ENCODE results near the gene MEDAG. TPM values are rescaled to one million over a fixed set of nuclear protein-coding genes. Genes with fewer than 3 reads are reported as not detected.

The MEDAG gene
- total RNA-seq, 2 experiments from 2014 or later, result not detected

GRCh38 chr13:30864433-30865122, 41.5 kb upstream of the MEDAG start:
- no peaks in the 10 kb centered on the region for H3K36me3 Mint-ChIP-seq (ENCODE audit: low read depth)
- ChIA-PET CTCF (interaction anchor here (1.1 to 3.7 kb wide), 11 partner anchors 9 to 196 kb away, joined by 3 to 40 read pairs (median 11); no protein-coding TSS in a partner anchor), POLR2A (interaction anchor here (0.6 kb wide), 1 partner anchor 76 kb away, joined by 3 read pairs; no protein-coding TSS in a partner anchor)
- no peaks in the 10 kb centered on the region for H3K9me3 Mint-ChIP-seq
- no peak for DNase-seq
- H3K4me1 Mint-ChIP-seq (ENCODE audit: low read depth), result peaks cover 3% of the 10 kb centered on the region
- H3K27me3 Mint-ChIP-seq, result peaks cover 9% of the 10 kb centered on the region
- intact Hi-C loops (cut with micrococcal nuclease), result loop anchor here (5.0 kb wide), 1 partner anchor 47 kb away; no protein-coding TSS in a partner anchor
- no peak overlapping the region for H3K4me3 Mint-ChIP-seq
- no peak overlapping the region for H3K27ac Mint-ChIP-seq
- ATAC-seq, result no peak
- TF ChIP-seq, protein P1, sequence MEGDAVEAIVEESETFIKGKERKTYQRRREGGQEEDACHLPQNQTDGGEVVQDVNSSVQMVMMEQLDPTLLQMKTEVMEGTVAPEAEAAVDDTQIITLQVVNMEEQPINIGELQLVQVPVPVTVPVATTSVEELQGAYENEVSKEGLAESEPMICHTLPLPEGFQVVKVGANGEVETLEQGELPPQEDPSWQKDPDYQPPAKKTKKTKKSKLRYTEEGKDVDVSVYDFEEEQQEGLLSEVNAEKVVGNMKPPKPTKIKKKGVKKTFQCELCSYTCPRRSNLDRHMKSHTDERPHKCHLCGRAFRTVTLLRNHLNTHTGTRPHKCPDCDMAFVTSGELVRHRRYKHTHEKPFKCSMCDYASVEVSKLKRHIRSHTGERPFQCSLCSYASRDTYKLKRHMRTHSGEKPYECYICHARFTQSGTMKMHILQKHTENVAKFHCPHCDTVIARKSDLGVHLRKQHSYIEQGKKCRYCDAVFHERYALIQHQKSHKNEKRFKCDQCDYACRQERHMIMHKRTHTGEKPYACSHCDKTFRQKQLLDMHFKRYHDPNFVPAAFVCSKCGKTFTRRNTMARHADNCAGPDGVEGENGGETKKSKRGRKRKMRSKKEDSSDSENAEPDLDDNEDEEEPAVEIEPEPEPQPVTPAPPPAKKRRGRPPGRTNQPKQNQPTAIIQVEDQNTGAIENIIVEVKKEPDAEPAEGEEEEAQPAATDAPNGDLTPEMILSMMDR (IDR thresholded peaks at IDR 0.05), result no peak

GRCh38 chr13:30865123-30866049, 40.7 kb upstream of the MEDAG start:
- Mint-ChIP-seq H3K4me3 (no peak overlapping the region), H3K9me3 (no peaks in the 10 kb centered on the region), H3K27ac (no peak overlapping the region), H3K4me1 (ENCODE audit: low read depth) (peaks cover 3% of the 10 kb centered on the region), H3K36me3 (ENCODE audit: low read depth) (no peaks in the 10 kb centered on the region), H3K27me3 (peaks cover 11% of the 10 kb centered on the region)
- ATAC-seq (peak; percentile 99), DNase-seq (peak; percentile 73)
- POLR2A ChIA-PET, result interaction anchor here (0.6 kb wide), 1 partner anchor 75 kb away, joined by 3 read pairs; no protein-coding TSS in a partner anchor
- intact Hi-C loops (cut with micrococcal nuclease), result loop anchor here (5.0 kb wide), 1 partner anchor 48 kb away; no protein-coding TSS in a partner anchor
- CTCF ChIA-PET, result interaction anchor here (0.6 to 3.7 kb wide), 37 partner anchors 9 to 1368 kb away, joined by 3 to 40 read pairs (median 3); no protein-coding TSS in a partner anchor
- TF ChIP-seq, protein P1 (IDR thresholded peaks at IDR 0.05), result peak; percentile 91

DNA sequence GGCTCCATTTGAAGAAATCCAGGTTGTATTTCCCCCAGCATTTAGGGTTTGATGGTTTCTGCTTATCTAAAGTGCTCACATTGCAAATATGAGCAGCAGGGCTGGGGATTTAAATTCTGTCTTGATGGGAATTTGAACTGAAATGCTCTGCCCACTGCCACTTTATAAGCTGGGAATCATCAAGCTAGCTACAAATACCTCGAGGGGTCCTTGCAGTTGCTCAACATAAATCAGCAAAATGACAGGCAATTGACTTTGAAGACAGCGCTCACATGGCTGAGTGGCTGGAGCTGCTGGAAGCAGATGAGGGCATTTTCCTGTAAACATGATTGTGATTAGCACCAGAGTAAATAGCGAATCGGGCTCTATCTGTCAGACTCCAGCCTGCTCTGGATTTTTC, 39.4 kb upstream of the MEDAG start:
- no peak overlapping the region for H3K27ac Mint-ChIP-seq
- H3K27me3 Mint-ChIP-seq, result peaks cover 12% of the 10 kb centered on the region
- intact Hi-C loops (cut with micrococcal nuclease), result loop anchor here (5.0 kb wide), 1 partner anchor 49 kb away; no protein-coding TSS in a partner anchor
- ChIA-PET POLR2A (no interaction called here), CTCF (interaction anchor here (1.1 to 3.7 kb wide), 13 partner anchors 8 to 1370 kb away, joined by 3 to 40 read pairs (median 7); no protein-coding TSS in a partner anchor)
- TF ChIP-seq, protein P1 (IDR thresholded peaks at IDR 0.05), result no peak
- H3K9me3 Mint-ChIP-seq, result no peaks in the 10 kb centered on the region
- ATAC-seq (no peak), DNase-seq (no peak)
- peaks cover 3% of the 10 kb centered on the region for H3K4me1 Mint-ChIP-seq (ENCODE audit: low read depth)
- H3K4me3 Mint-ChIP-seq, result no peak overlapping the region
- H3K36me3 Mint-ChIP-seq (ENCODE audit: low read depth), result no peaks in the 10 kb centered on the region

GRCh38 chr13:30867089-30867669, 38.9 kb upstream of the MEDAG start:
- TF ChIP-seq, protein P1 (IDR thresholded peaks at IDR 0.05), result no peak
- DNase-seq (no peak), ATAC-seq (no peak)
- intact Hi-C loops (cut with micrococcal nuclease), result loop anchor here (5.0 kb wide), 1 partner anchor 50 kb away; no protein-coding TSS in a partner anchor
- no peaks in the 10 kb centered on the region for H3K36me3 Mint-ChIP-seq (ENCODE audit: low read depth)
- no peak overlapping the region for H3K27ac Mint-ChIP-seq
- peaks cover 3% of the 10 kb centered on the region for H3K4me1 Mint-ChIP-seq (ENCODE audit: low read depth)
- H3K4me3 Mint-ChIP-seq, result no peak overlapping the region
- ChIA-PET CTCF (interaction anchor here (0.7 to 3.7 kb wide), 7 partner anchors 7 to 735 kb away, joined by 3 to 40 read pairs (median 7); no protein-coding TSS in a partner anchor), POLR2A (no interaction called here)
- H3K9me3 Mint-ChIP-seq, result no peaks in the 10 kb centered on the region
- H3K27me3 Mint-ChIP-seq, result peaks cover 15% of the 10 kb centered on the region

All from activated CD8-positive, alpha-beta T cell treated with anti-CD3 and anti-CD28 coated beads for 36 hours (primary cell).